Mammary epithelial cell (primary cell): ENCODE data around the gene GNL3.

ENCODE experiments used
- EZH2 ChIP-seq: IDR thresholded peaks from 2 replicates; pipeline ENCODE4 v1.6.1; 2012; ENCODE audit warnings: low read length, inconsistent platforms, borderline replicate concordance
- TF ChIP-seq, protein P1 (sequence below), 2 donors: IDR thresholded peaks in 1 of 2; conservative IDR thresholded peaks in 1 of 2; 2 replicates each; pipeline ENCODE4 v1.5.1; 2011 to 2012; ENCODE audit warnings: inconsistent platforms in 2 of 2, low read length in 2 of 2, mild to moderate bottlenecking in 2 of 2, control low read depth in 1 of 2, low read depth in 1 of 2; ENCODE audit not compliant: insufficient read depth in 1 of 2; ENCODE audit errors: extremely low read depth in 1 of 2

DNA sequence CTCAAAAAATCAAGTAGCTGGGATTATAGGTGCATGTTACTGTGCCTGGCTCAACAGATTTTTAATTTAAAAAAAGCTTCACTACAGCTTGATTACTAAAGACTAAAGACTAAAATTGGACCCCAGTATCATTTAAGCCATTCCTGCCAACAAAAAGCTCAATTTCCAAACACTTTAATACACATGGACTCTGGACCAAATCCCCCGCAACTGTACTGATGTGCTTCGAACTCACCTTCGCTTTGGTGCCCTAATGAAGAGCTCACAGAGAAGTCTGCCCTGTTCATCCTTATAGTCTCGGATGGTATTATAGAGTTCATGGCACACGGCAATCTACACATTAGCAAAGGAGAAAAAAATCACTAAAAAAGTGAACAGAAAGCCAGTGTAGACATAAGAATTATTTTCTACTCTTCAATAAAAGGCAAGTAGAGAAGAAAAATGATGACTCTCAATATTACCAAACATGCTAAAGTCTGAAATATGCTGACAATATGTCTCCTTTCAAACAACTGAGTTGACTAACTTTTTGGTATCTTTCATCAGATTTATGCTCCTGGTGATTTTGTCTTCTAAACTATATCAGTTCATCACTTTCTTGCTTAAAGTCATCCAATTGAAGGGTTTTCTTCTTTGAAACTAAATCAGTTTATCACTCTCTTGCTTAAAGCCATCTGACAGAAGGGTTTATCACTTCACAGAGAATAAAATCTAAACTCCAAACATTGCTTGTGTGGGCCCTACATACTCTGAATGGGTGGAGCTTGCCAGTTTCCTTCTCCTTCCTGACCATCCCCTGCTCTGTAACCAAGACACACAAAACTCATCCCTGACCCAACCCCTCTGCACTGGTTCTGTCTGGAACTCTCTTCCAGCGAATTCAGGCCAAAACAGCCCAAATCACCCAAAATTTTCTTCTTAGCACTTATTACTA lies 7.3 kb upstream of the GNL3 start:
- TF ChIP-seq, protein P1, sequence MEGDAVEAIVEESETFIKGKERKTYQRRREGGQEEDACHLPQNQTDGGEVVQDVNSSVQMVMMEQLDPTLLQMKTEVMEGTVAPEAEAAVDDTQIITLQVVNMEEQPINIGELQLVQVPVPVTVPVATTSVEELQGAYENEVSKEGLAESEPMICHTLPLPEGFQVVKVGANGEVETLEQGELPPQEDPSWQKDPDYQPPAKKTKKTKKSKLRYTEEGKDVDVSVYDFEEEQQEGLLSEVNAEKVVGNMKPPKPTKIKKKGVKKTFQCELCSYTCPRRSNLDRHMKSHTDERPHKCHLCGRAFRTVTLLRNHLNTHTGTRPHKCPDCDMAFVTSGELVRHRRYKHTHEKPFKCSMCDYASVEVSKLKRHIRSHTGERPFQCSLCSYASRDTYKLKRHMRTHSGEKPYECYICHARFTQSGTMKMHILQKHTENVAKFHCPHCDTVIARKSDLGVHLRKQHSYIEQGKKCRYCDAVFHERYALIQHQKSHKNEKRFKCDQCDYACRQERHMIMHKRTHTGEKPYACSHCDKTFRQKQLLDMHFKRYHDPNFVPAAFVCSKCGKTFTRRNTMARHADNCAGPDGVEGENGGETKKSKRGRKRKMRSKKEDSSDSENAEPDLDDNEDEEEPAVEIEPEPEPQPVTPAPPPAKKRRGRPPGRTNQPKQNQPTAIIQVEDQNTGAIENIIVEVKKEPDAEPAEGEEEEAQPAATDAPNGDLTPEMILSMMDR (conservative IDR thresholded peaks at IDR 0.05 in 1 of 2, IDR thresholded peaks at IDR 0.05 in 1 of 2; ENCODE audit: extremely low read depth in 1 of 2, insufficient read depth in 1 of 2, low read depth in 1 of 2, low read length in 2 of 2): no peak
- TF ChIP-seq EZH2: no peak
